Activated naive CD8-positive, alpha-beta T cell treated with anti-CD3 and anti-CD28 coated beads, Interleukin-2, amount 10 ng/mL, durations not matched to agents 7 days and 5 days (primary cell): Measurements from ENCODE around the gene CENPF. TPM values are rescaled to one million over a fixed set of nuclear protein-coding genes. Genes with fewer than 3 reads are reported as not detected.

Experiments used
- ATAC-seq: fragments of 150-1000 bp; cut with Tn5 transposase; one replicate; pipeline ENCODE4 v1.10.0; 2021; ENCODE audit warnings: low read depth, moderate library complexity
- POLR2A ChIA-PET: fragments of 350-600 bp; sonication (Branson Sonifier 250); formaldehyde crosslinking; loops from one replicate; lab custom pipeline; 2021; ENCODE audit warnings: antibody characterized with exemption; lab: Charles Lee
- DNase-seq: peaks from one replicate; pipeline ENCODE4 v3.0.0; 2021
- H3K27ac Mint-ChIP-seq: one replicate; pipeline ENCODE4 v1.8.0; 2022; ENCODE audit warnings: mild to moderate bottlenecking, mixed read lengths
- H3K27me3 Mint-ChIP-seq: one replicate; pipeline ENCODE4 v1.8.0; 2022; ENCODE audit warnings: mild to moderate bottlenecking, moderate library complexity, mixed read lengths
- H3K36me3 Mint-ChIP-seq: one replicate; pipeline ENCODE4 v1.8.0; 2021; ENCODE audit warnings: mild to moderate bottlenecking, mixed read lengths
- H3K4me1 Mint-ChIP-seq: one replicate; pipeline ENCODE4 v1.8.0; 2021; ENCODE audit warnings: mixed read lengths
- H3K4me3 Mint-ChIP-seq: one replicate; pipeline ENCODE4 v1.8.0; 2022; ENCODE audit warnings: mild to moderate bottlenecking, moderate library complexity, mixed read lengths
- H3K9me3 Mint-ChIP-seq: one replicate; pipeline ENCODE4 v1.8.0; 2021; ENCODE audit warnings: mixed read lengths
- total RNA-seq, 2 experiments: library from RNA; stranded (reverse); gene quantifications; one replicate each; pipeline ENCODE4 v1.2.3, GENCODE V29; 2021

The CENPF gene
- total RNA-seq, 2 experiments from 2014 or later = 127 to 137 TPM

GRCh38 chr1:214694769-214695168, 91.8 kb downstream of the CENPF start:
- ATAC-seq (no peak), DNase-seq (no peak)
- H3K27me3 Mint-ChIP-seq = no peaks in the 10 kb centered on the region
- H3K27ac Mint-ChIP-seq = no peak overlapping the region
- H3K36me3 Mint-ChIP-seq = no peaks in the 10 kb centered on the region
- H3K4me3 Mint-ChIP-seq = no peak overlapping the region
- POLR2A ChIA-PET = no interaction called here
- H3K4me1 Mint-ChIP-seq = no peaks in the 10 kb centered on the region
- peaks cover 1% of the 10 kb centered on the region for H3K9me3 Mint-ChIP-seq

GRCh38 chr1:214698559-214698958, 95.6 kb downstream of the CENPF start:
- Mint-ChIP-seq H3K9me3 (no peaks in the 10 kb centered on the region), H3K4me3 (no peak overlapping the region), H3K4me1 (no peaks in the 10 kb centered on the region), H3K27ac (no peak overlapping the region), H3K36me3 (no peaks in the 10 kb centered on the region), H3K27me3 (no peaks in the 10 kb centered on the region)
- POLR2A ChIA-PET = no interaction called here
- ATAC-seq (no peak), DNase-seq (no peak)

GRCh38 chr1:214700437-214700836, 97.4 kb downstream of the CENPF start:
- POLR2A ChIA-PET = no interaction called here
- DNase-seq = no peak
- Mint-ChIP-seq H3K4me1 (no peaks in the 10 kb centered on the region), H3K4me3 (no peak overlapping the region), H3K36me3 (no peaks in the 10 kb centered on the region), H3K27ac (no peak overlapping the region), H3K27me3 (no peaks in the 10 kb centered on the region), H3K9me3 (no peaks in the 10 kb centered on the region)
- no peak for ATAC-seq

GRCh38 chr1:214702556-214702955, 99.6 kb downstream of the CENPF start:
- Mint-ChIP-seq H3K9me3 (no peaks in the 10 kb centered on the region), H3K4me1 (no peaks in the 10 kb centered on the region), H3K36me3 (no peaks in the 10 kb centered on the region), H3K27ac (no peak overlapping the region), H3K27me3 (no peaks in the 10 kb centered on the region), H3K4me3 (no peak overlapping the region)
- DNase-seq (no peak), ATAC-seq (no peak)
- POLR2A ChIA-PET = no interaction called here

- no peak overlapping the region for H3K27ac Mint-ChIP-seq
- no peaks in the 10 kb centered on the region for H3K4me1 Mint-ChIP-seq
- ATAC-seq (no peak), DNase-seq (no peak)
- H3K27me3 Mint-ChIP-seq = no peaks in the 10 kb centered on the region
- no peak overlapping the region for H3K4me3 Mint-ChIP-seq
- no peaks in the 10 kb centered on the region for H3K36me3 Mint-ChIP-seq
- POLR2A ChIA-PET = no interaction called here
- no peaks in the 10 kb centered on the region for H3K9me3 Mint-ChIP-seq
Measured at GRCh38 chr1:214707306-214708087, 104.5 kb downstream of the CENPF start.

- Mint-ChIP-seq H3K36me3 (no peaks in the 10 kb centered on the region), H3K4me3 (no peak overlapping the region), H3K27me3 (no peaks in the 10 kb centered on the region), H3K9me3 (no peaks in the 10 kb centered on the region), H3K27ac (no peak overlapping the region), H3K4me1 (no peaks in the 10 kb centered on the region)
- ATAC-seq (no peak), DNase-seq (no peak)
- POLR2A ChIA-PET = no interaction called here
Measured at GRCh38 chr1:214708321-214708955, 105.4 kb downstream of the CENPF start.

- Mint-ChIP-seq H3K4me1 (no peaks in the 10 kb centered on the region), H3K27ac (no peak overlapping the region), H3K4me3 (no peak overlapping the region), H3K9me3 (no peaks in the 10 kb centered on the region), H3K27me3 (no peaks in the 10 kb centered on the region), H3K36me3 (no peaks in the 10 kb centered on the region)
- POLR2A ChIA-PET = no interaction called here
- ATAC-seq (no peak), DNase-seq (no peak)
Measured at GRCh38 chr1:214709241-214709640, 106.2 kb downstream of the CENPF start.

GRCh38 chr1:214712737-214713136, 109.7 kb downstream of the CENPF start:
- Mint-ChIP-seq H3K36me3 (no peaks in the 10 kb centered on the region), H3K4me3 (no peak overlapping the region), H3K27ac (no peak overlapping the region), H3K4me1 (no peaks in the 10 kb centered on the region), H3K9me3 (no peaks in the 10 kb centered on the region), H3K27me3 (no peaks in the 10 kb centered on the region)
- DNase-seq = no peak
- ATAC-seq = no peak
- POLR2A ChIA-PET = no interaction called here

Other genes starting within 250 kb of the CENPF start
- gene PTPN14, start 51.6 kb upstream of the CENPF start, total RNA-seq = under 1 TPM; 0.08 to 0.09 TPM